Neutrophil (primary cell): ENCODE results near the gene ZNF202.

ENCODE experiments used
- H3K27ac ChIP-seq: fragments of 200-600 bp; sonication (generic); 2 replicates; pipeline ENCODE4 v1.5.1; 2016; ENCODE audit warnings: mild to moderate bottlenecking, moderate library complexity
- H3K27me3 ChIP-seq: fragments of 200-600 bp; sonication (generic); 2 replicates; pipeline ENCODE4 v1.6.0; 2016; ENCODE audit warnings: mild to moderate bottlenecking
- H3K36me3 ChIP-seq: fragments of 200-600 bp; sonication (generic); 2 replicates; pipeline ENCODE4 v1.5.1; 2017
- H3K4me1 ChIP-seq, 2 experiments: fragments of 200-600 bp in 1 of 2; sonication (generic) in 1 of 2; 1 replicate in 1 of 2; 2 replicates in 1 of 2; pipeline versions ENCODE4 v1.5.1 to v1.6.1; 2013 to 2016; ENCODE audit warnings: low read depth in 1 of 2, low read length in 1 of 2, mild to moderate bottlenecking in 1 of 2, moderate library complexity in 1 of 2; ENCODE audit not compliant: control insufficient read depth in 1 of 2, insufficient read depth in 1 of 2
- H3K4me3 ChIP-seq, 2 experiments: fragments of 200-600 bp in 1 of 2; sonication (generic) in 1 of 2; 1 replicate in 1 of 2; 2 replicates in 1 of 2; pipeline ENCODE4 v1.5.1; 2013 to 2016; ENCODE audit warnings: low read depth in 1 of 2, low read length in 1 of 2, mild to moderate bottlenecking in 1 of 2, moderate library complexity in 1 of 2
- H3K9me3 ChIP-seq: fragments of 200-600 bp; sonication (generic); 2 replicates; pipeline ENCODE4 v1.5.1; 2016
- TF ChIP-seq, protein P1 (sequence below): fragments of 200-600 bp; sonication (generic); IDR thresholded peaks from 2 replicates; pipeline ENCODE4 v1.5.1; 2016; ENCODE audit warnings: antibody characterized with exemption

Gene ZNF202

DNA sequence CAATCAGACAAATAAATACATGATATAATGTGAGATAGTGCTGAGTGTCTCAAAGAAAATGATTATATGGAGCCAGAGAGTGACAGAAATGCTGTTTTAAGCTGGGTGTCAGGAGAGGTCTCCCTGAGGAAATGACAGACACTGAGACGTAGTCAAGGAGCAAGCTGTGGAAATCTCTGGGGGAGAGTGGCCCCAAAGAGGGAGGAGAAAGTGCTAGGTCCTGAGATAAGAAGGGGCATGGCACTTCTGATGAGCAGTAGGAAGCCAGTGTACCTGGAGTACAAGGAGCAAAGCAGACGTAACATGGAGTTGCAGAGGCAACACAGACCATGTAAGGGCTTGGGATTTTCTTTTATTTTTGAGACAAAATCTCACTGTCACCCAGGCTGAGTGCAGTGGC is 38.8 kb downstream of the ZNF202 start:
- H3K27me3 ChIP-seq = no peaks in the 10 kb centered on the region
- no peaks in the 10 kb centered on the region for H3K4me1 ChIP-seq
- no peak overlapping the region for H3K27ac ChIP-seq
- no peak overlapping the region for H3K4me3 ChIP-seq
- no peaks in the 10 kb centered on the region for H3K9me3 ChIP-seq
- H3K36me3 ChIP-seq = no peaks in the 10 kb centered on the region
- TF ChIP-seq, protein P1, sequence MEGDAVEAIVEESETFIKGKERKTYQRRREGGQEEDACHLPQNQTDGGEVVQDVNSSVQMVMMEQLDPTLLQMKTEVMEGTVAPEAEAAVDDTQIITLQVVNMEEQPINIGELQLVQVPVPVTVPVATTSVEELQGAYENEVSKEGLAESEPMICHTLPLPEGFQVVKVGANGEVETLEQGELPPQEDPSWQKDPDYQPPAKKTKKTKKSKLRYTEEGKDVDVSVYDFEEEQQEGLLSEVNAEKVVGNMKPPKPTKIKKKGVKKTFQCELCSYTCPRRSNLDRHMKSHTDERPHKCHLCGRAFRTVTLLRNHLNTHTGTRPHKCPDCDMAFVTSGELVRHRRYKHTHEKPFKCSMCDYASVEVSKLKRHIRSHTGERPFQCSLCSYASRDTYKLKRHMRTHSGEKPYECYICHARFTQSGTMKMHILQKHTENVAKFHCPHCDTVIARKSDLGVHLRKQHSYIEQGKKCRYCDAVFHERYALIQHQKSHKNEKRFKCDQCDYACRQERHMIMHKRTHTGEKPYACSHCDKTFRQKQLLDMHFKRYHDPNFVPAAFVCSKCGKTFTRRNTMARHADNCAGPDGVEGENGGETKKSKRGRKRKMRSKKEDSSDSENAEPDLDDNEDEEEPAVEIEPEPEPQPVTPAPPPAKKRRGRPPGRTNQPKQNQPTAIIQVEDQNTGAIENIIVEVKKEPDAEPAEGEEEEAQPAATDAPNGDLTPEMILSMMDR = no peak

GRCh38 chr11:123702139-123702538 is 39.3 kb downstream of the ZNF202 start:
- Histone ChIP-seq H3K36me3 (no peaks in the 10 kb centered on the region), H3K27ac (no peak overlapping the region), H3K27me3 (no peaks in the 10 kb centered on the region), H3K9me3 (no peaks in the 10 kb centered on the region), H3K4me3 (no peak overlapping the region), H3K4me1 (no peaks in the 10 kb centered on the region)
- TF ChIP-seq, protein P1 = no peak

DNA sequence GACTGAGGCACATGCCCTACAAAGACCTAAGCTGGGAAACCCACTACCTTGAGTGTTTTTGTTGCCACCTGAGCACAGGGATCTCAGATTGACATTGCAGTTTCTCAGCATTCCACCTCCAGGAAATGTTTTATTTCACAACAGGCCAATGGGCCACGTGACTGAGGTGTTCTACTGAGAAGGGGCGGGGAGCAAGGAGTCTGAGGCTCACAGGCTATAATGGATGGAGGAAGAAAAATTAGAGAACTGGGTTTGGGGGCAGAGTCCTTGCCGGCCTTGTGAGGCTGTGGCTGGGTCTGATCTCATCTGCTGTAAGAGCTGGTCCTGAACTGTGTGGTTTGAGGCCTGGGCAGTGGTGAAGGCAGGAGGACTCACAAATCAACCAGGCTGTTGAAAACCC is 40.7 kb downstream of the ZNF202 start:
- H3K36me3 ChIP-seq = no peaks in the 10 kb centered on the region
- H3K27ac ChIP-seq = no peak overlapping the region
- no peaks in the 10 kb centered on the region for H3K9me3 ChIP-seq
- no peaks in the 10 kb centered on the region for H3K4me1 ChIP-seq
- H3K27me3 ChIP-seq = no peaks in the 10 kb centered on the region
- TF ChIP-seq, protein P1 = no peak
- H3K4me3 ChIP-seq = no peak overlapping the region

DNA sequence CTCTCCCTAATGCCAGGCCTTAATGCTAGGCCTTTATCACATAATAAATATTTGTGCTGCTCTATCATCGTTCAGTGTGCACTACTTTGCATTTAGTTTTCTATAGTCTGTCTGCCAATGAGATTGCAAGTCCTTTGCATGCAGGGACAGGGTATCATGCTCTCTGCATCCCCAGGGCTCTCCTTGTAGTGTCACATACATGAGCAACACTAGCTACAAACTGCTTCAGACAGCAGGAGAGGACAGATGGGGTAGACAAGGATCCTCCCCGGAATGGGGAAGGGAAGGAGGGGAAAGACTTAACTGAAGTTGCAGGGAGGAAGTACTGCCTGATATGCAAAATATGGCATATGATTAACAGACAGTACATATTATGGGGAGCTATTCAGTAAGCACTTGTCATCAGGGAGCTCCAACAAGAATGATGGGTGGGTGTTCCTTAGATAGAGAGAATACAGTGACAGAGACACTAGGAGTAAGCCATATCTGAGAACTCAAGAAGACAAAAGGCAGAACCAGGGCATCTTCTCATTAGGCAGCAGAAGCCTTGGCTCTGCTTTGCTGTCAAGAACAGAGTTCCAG is 42.8 kb downstream of the ZNF202 start:
- Histone ChIP-seq H3K9me3 (no peaks in the 10 kb centered on the region), H3K27ac (no peak overlapping the region), H3K36me3 (no peaks in the 10 kb centered on the region), H3K4me3 (no peak overlapping the region), H3K4me1 (no peaks in the 10 kb centered on the region), H3K27me3 (no peaks in the 10 kb centered on the region)
- TF ChIP-seq, protein P1 = no peak

GRCh38 chr11:123696183-123696582 is 45.3 kb downstream of the ZNF202 start:
- H3K27me3 ChIP-seq = peaks cover 12% of the 10 kb centered on the region
- no peaks in the 10 kb centered on the region for H3K9me3 ChIP-seq
- H3K36me3 ChIP-seq = no peaks in the 10 kb centered on the region
- TF ChIP-seq, protein P1 = no peak
- H3K4me1 ChIP-seq = no peaks in the 10 kb centered on the region
- no peak overlapping the region for H3K4me3 ChIP-seq
- no peak overlapping the region for H3K27ac ChIP-seq

DNA sequence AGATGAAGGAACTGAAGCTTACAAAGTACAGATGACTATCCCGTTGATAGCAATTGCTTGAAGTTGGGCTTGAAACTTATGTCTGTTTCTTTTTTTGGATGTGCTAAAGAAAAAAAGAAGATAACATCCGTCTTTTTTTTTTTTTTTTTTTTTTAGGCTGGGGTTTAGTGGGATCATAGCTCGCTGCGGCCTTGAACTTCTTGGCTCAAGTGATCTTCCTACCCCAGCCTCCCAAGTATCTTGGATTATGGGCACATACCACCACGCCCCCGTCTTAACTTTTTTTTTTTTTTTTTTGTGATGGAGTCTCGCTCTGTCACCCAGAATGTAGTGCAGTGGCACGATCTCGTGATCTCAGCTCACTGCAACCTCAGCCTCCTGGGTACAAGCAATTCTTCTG is 46.2 kb downstream of the ZNF202 start:
- Histone ChIP-seq H3K27me3 (peaks cover 19% of the 10 kb centered on the region), H3K4me1 (no peaks in the 10 kb centered on the region), H3K27ac (no peak overlapping the region), H3K9me3 (no peaks in the 10 kb centered on the region), H3K36me3 (no peaks in the 10 kb centered on the region), H3K4me3 (no peak overlapping the region)
- TF ChIP-seq, protein P1 = no peak
